GM10248 (cell line): ENCODE data around the gene RDH14.
A peak's percentile ranks its signal among the peaks of the same experiment; 100 is the strongest.

Experiments used
- CTCF ChIA-PET: fragments of 300-600 bp; sonication (Branson Sonifier 250); formaldehyde crosslinking; extraction: SDS; loops from one replicate; lab custom pipeline; 2021; ENCODE audit warnings: antibody characterized with exemption; lab: Yijun Ruan, JAX
- POLR2A ChIA-PET: fragments of 350-650 bp; sonication (Branson Sonifier 250); formaldehyde crosslinking; extraction: SDS; loops from one replicate; lab custom pipeline; 2020; ENCODE audit warnings: antibody characterized with exemption; lab: Yijun Ruan, JAX
- DNase-seq: peaks from one replicate; pipeline ENCODE4 v3.0.0; 2012; ENCODE audit errors: extremely low spot score
- TF ChIP-seq, protein P1 (sequence below): IDR thresholded peaks from 2 replicates; pipeline ENCODE4 v1.5.1; 2012; ENCODE audit warnings: mild to moderate bottlenecking, low read depth; ENCODE audit errors: extremely low read depth, missing control alignments, control extremely low read depth

Gene RDH14, protein sequence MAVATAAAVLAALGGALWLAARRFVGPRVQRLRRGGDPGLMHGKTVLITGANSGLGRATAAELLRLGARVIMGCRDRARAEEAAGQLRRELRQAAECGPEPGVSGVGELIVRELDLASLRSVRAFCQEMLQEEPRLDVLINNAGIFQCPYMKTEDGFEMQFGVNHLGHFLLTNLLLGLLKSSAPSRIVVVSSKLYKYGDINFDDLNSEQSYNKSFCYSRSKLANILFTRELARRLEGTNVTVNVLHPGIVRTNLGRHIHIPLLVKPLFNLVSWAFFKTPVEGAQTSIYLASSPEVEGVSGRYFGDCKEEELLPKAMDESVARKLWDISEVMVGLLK

DNA sequence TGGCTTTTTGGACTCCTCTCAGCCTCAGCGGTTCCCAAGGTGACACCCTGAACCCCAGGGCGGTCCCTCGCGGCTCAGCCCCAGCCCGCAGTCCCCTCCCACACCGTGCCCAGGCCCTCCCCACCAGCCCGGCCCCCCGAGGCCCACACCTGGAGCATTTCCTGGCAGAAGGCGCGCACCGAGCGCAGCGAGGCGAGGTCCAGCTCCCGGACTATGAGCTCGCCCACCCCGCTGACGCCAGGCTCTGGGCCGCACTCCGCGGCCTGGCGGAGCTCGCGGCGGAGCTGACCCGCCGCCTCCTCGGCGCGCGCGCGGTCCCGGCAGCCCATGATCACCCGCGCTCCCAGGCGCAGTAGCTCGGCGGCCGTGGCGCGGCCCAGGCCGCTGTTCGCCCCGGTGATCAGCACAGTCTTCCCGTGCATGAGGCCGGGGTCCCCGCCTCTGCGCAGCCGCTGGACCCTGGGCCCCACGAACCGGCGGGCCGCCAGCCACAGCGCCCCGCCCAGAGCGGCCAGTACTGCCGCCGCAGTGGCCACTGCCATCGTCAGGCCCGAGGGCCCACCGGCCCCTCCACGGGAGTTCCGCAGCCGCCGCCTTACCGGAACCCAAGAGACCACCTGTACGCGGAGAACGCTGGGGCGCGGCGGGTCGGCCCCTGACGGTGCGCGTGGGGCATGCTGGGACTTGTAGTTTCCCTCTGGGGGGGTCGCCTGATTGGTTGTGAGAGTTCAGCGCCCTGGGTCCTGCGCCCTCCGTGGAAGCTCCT lies at the start of gene RDH14:
Gene RDH14, minus strand, starts transcription at position 623 of the 766 bp plus-strand sequence. Its CDS starts 81 bp downstream, at position 542.
- TF ChIP-seq, protein P1, sequence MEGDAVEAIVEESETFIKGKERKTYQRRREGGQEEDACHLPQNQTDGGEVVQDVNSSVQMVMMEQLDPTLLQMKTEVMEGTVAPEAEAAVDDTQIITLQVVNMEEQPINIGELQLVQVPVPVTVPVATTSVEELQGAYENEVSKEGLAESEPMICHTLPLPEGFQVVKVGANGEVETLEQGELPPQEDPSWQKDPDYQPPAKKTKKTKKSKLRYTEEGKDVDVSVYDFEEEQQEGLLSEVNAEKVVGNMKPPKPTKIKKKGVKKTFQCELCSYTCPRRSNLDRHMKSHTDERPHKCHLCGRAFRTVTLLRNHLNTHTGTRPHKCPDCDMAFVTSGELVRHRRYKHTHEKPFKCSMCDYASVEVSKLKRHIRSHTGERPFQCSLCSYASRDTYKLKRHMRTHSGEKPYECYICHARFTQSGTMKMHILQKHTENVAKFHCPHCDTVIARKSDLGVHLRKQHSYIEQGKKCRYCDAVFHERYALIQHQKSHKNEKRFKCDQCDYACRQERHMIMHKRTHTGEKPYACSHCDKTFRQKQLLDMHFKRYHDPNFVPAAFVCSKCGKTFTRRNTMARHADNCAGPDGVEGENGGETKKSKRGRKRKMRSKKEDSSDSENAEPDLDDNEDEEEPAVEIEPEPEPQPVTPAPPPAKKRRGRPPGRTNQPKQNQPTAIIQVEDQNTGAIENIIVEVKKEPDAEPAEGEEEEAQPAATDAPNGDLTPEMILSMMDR, result no peak
- DNase-seq, result peak; percentile 89
- ChIA-PET CTCF (interaction anchor here (1.1 to 2.8 kb wide), 6 partner anchors 10 to 45 kb away, joined by 3 to 15 read pairs (median 7); no protein-coding TSS in a partner anchor), POLR2A (interaction anchor here (0.6 kb wide), 1 partner anchor 851 kb away, joined by 3 read pairs; no protein-coding TSS in a partner anchor)

DNA sequence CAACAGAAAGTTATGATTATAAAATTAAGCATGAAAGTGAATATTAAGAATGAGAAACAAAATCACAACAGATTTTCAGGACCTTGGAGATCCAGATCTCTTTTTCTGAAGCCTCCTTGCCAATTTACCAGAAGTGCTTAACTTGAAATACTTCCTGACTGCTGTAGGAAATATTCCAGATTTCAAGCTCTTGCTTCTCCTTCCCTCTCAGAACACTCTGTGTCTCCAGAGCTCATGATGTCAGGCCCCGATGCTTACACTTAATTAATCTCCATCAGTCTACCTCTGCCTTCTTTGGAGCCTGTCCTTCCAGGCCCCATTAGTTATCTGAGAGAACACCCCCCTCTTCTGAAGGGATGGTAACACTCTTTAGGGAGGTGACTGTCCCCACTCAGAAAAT lies 49.6 kb upstream of the RDH14 start:
- TF ChIP-seq, protein P1, result no peak
- CTCF ChIA-PET, result interaction anchor here (1.2 kb wide), 1 partner anchor 8 kb away, joined by 3 read pairs; no protein-coding TSS in a partner anchor
- POLR2A ChIA-PET, result no interaction called here
- no peak for DNase-seq

DNA sequence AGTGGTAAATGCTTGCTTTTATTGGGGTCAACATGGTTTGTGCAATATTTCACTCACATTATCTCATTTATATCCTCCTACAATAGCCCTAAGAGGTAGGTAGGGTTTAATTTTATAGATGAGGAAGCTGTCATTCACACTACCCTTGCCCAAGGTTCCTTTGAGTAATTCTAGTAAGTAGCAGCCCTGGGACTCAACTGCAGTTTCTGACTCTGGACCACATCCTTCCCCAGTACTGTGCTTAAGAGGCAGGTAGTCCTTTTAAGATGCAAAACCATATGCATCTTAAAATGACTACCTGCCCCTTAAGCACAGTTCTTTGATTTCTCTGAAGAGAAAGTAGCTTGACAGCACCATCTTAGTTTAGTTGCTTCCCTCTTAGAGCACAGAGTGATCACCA lies 44.7 kb upstream of the RDH14 start:
- ChIA-PET POLR2A (no interaction called here), CTCF (interaction anchor here (1.2 to 1.5 kb wide), 3 partner anchors 15 to 32 kb away, joined by 3 to 4 read pairs (median 3); partner anchors contain the start of gene NT5C1B)
- TF ChIP-seq, protein P1, result no peak
- no peak for DNase-seq

DNA sequence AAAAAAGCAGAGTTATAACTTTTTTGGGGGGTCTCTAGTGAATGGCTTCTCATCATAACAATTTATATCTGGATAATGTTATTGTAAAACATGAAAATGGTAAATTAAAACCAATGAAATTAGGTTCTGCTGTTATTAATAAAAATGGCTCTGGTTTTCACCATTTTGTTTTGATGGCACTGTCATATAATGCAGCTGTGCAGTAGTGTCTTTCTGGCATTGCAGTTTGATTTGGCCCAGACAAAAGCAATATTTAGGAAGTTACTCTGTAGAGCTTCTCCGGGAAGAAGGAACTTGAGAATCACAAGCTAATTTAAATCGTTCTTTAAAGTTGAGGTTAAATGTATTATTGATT lies 44.1 kb upstream of the RDH14 start:
- no peak for DNase-seq
- CTCF ChIA-PET, result interaction anchor here (1.2 to 1.5 kb wide), 2 partner anchors 24 to 33 kb away, joined by 3 to 4 read pairs; no protein-coding TSS in a partner anchor
- TF ChIP-seq, protein P1, result no peak
- POLR2A ChIA-PET, result no interaction called here

DNA sequence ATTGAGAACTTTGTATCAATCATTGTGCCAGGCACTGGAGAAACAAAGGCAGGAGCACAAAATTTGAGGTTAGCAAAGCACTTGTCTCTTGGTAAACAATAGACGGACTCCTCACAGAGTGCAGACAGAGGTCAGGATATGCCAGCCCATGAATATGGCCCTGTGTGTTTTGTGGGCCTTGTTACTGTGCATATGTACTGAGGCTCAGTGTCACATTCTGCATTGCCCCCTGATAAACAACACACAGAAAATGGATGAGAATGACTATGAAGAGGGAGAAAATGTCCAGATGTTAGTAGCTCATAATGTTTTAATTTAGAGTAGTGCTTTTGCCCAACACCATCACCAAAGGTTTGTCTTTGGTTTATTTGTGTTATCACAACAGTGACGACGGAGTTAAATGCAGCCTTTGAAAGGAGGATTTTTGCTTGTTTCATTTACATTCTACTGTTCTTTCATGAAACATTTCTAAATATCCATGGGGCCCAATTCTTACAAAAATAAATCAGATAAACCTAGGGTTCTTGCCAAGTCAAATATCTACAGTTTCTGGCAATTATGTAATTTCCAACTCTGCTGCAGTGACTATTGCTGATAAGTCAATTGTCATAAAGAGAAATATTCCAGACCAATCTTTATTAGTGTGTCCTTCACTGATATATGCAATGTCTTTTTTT lies 43.5 kb upstream of the RDH14 start:
- POLR2A ChIA-PET, result no interaction called here
- TF ChIP-seq, protein P1, result no peak
- DNase-seq, result no peak
- CTCF ChIA-PET, result interaction anchor here (0.8 kb wide), 1 partner anchor 10 kb away, joined by 4 read pairs; no protein-coding TSS in a partner anchor

DNA sequence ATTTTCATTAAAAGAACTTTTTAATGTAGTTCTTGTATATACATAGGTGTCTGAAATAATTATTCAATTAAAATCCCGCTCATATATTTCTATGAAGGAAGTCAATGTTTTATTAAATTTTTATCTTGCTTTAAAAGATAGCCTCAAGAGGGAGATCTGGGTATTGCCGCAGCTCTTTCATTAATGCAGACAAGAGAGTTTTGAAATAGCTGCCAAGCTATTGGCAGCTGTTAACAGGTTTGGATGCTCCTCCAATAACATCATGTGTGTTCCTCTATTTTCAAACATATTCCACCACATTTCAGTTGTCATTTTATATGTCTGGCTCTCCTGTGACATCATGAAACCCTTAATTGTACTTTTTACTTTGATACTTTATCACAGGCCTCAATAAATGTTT lies 41.8 kb upstream of the RDH14 start:
- TF ChIP-seq, protein P1, result no peak
- no peak for DNase-seq
- ChIA-PET CTCF (no interaction called here), POLR2A (no interaction called here)
